SK-N-SH treated with all-trans-retinoic acid at 6 μM for 48 hours (cell line): ENCODE data around the gene FILIP1.

ENCODE experiments used
- ATAC-seq: fragments of 200-7000 bp; cut with Tn5 transposase; 3 replicates; pipeline ENCODE4 v1.9.1; 2020; ENCODE audit warnings: mild to moderate bottlenecking, moderate library complexity
- ARNTL ChIP-seq: fragments of 450-650 bp; formaldehyde crosslinking; IDR thresholded peaks from 2 replicates; pipeline ENCODE4 v1.5.0; 2020; ENCODE audit warnings: low read depth, mild to moderate bottlenecking, moderate library complexity, borderline replicate concordance
- BACH2 ChIP-seq: fragments of 250-450 bp; sonication (Bioruptor Pico); IDR thresholded peaks from 2 replicates; pipeline ENCODE4 v1.9.0; 2021; ENCODE audit warnings: mild to moderate bottlenecking, borderline replicate concordance
- CREB5 ChIP-seq: fragments of 250-450 bp; sonication (Bioruptor Pico); IDR thresholded peaks from 2 replicates; pipeline ENCODE4 v1.5.1; 2020; ENCODE audit warnings: low read depth, mild to moderate bottlenecking, moderate library complexity
- CSDC2 ChIP-seq: fragments of 250-450 bp; sonication (Bioruptor Pico); IDR thresholded peaks from 2 replicates; pipeline ENCODE4 v1.5.0; 2020; ENCODE audit warnings: mild to moderate bottlenecking, moderate library complexity
- CSRNP3 ChIP-seq: fragments of 250-450 bp; sonication (Bioruptor Pico); IDR thresholded peaks from 2 replicates; pipeline ENCODE4 v1.5.1; 2021; ENCODE audit warnings: mild to moderate bottlenecking, moderate library complexity
- ESRRG ChIP-seq: fragments of 250-450 bp; sonication (Bioruptor Pico); IDR thresholded peaks from 2 replicates; pipeline ENCODE4 v1.6.1; 2021; ENCODE audit warnings: mild to moderate bottlenecking
- GLIS3 ChIP-seq: fragments of 250-450 bp; sonication (Bioruptor Pico); IDR thresholded peaks from 2 replicates; pipeline ENCODE4 v1.5.0; 2020; ENCODE audit warnings: mild to moderate bottlenecking, moderate library complexity
- ISL1 ChIP-seq: fragments of 250-450 bp; sonication (Bioruptor Pico); IDR thresholded peaks from 2 replicates; pipeline ENCODE4 v2.1.2; 2022; ENCODE audit warnings: mild to moderate bottlenecking, moderate library complexity
- OSR1 ChIP-seq: fragments of 250-450 bp; sonication (Bioruptor Pico); IDR thresholded peaks from 2 replicates; pipeline ENCODE4 v1.8.0; 2022; ENCODE audit warnings: moderate library complexity, mild to moderate bottlenecking, inconsistent platforms
- PATZ1 ChIP-seq: fragments of 250-450 bp; sonication (Bioruptor Pico); IDR thresholded peaks from 2 replicates; pipeline ENCODE4 v1.8.0; 2020; ENCODE audit warnings: mild to moderate bottlenecking, moderate library complexity, borderline replicate concordance
- POU6F1 ChIP-seq: fragments of 250-450 bp; sonication (Bioruptor Pico); IDR thresholded peaks from 2 replicates; pipeline ENCODE4 v1.8.0; 2021; ENCODE audit warnings: low read depth, mild to moderate bottlenecking, moderate library complexity, borderline replicate concordance
- PPARA ChIP-seq: fragments of 250-450 bp; sonication (Bioruptor Pico); IDR thresholded peaks from 2 replicates; pipeline ENCODE4 v1.5.0; 2020; ENCODE audit warnings: mild to moderate bottlenecking, borderline replicate concordance
- RARB ChIP-seq: fragments of 250-450 bp; sonication (Bioruptor Pico); IDR thresholded peaks from 2 replicates; pipeline ENCODE4 v1.8.0; 2021; ENCODE audit warnings: mild to moderate bottlenecking, moderate library complexity
- SNAI2 ChIP-seq: fragments of 250-450 bp; sonication (Bioruptor Pico); IDR thresholded peaks from 2 replicates; pipeline ENCODE4 v1.5.0; 2020; ENCODE audit warnings: mild to moderate bottlenecking, moderate library complexity
- TCF4 ChIP-seq: fragments of 250-450 bp; sonication (Bioruptor Pico); IDR thresholded peaks from 2 replicates; pipeline ENCODE4 v1.8.0; 2021; ENCODE audit warnings: mild to moderate bottlenecking, moderate library complexity, borderline replicate concordance
- TOX ChIP-seq: fragments of 250-450 bp; sonication (Bioruptor Pico); IDR thresholded peaks from 2 replicates; pipeline ENCODE4 v1.8.0; 2021; ENCODE audit warnings: mild to moderate bottlenecking, moderate library complexity, borderline replicate concordance
- TSHZ2 ChIP-seq: fragments of 250-450 bp; sonication (Bioruptor Pico); IDR thresholded peaks from 2 replicates; pipeline ENCODE4 v1.5.0; 2020; ENCODE audit warnings: mild to moderate bottlenecking, moderate library complexity
- ZC3H10 ChIP-seq: fragments of 250-450 bp; sonication (Bioruptor Pico); IDR thresholded peaks from 2 replicates; pipeline ENCODE4 v1.5.1; 2021; ENCODE audit warnings: mild to moderate bottlenecking, moderate library complexity
- ZFP3 ChIP-seq: fragments of 250-450 bp; sonication (Bioruptor Pico); IDR thresholded peaks from 2 replicates; pipeline ENCODE4 v1.5.0; 2020; ENCODE audit warnings: mild to moderate bottlenecking, moderate library complexity
- ZFP30 ChIP-seq: fragments of 450-650 bp; formaldehyde crosslinking; IDR thresholded peaks from 2 replicates; pipeline ENCODE4 v1.5.0; 2022; ENCODE audit warnings: mild to moderate bottlenecking, moderate library complexity
- ZNF565 ChIP-seq: fragments of 450-650 bp; formaldehyde crosslinking; conservative IDR thresholded peaks from 2 replicates; pipeline ENCODE4 v1.5.0; 2020; ENCODE audit warnings: low read depth, mild to moderate bottlenecking, moderate library complexity
- ZNF70 ChIP-seq: fragments of 450-650 bp; formaldehyde crosslinking; IDR thresholded peaks from 2 replicates; pipeline ENCODE4 v1.5.0; 2020; ENCODE audit warnings: mild to moderate bottlenecking, moderate library complexity
- ZNF8 ChIP-seq: fragments of 450-650 bp; formaldehyde crosslinking; IDR thresholded peaks from 2 replicates; pipeline ENCODE4 v1.5.0; 2020; ENCODE audit warnings: mild to moderate bottlenecking, moderate library complexity

The FILIP1 gene

GRCh38 chr6:75481936-75482593 lies 11.5 kb downstream of the FILIP1 start:
- no peak for ATAC-seq
- TF ChIP-seq SNAI2 (no peak), ISL1 (CRISPR knock-in tag) (peak; percentile 16; the same call in 1 of the 2 replicates)

- ATAC-seq: no peak
- TF ChIP-seq POU6F1 (no peak), PPARA (no peak), TOX (CRISPR knock-in tag) (no peak), ARNTL (CRISPR knock-in tag) (no peak), GLIS3 (CRISPR knock-in tag) (no peak), ZNF565 (CRISPR knock-in tag) (no peak), ZNF8 (CRISPR knock-in tag) (no peak), ZFP30 (CRISPR knock-in tag) (no peak), ISL1 (CRISPR knock-in tag) (no peak), ZNF70 (CRISPR knock-in tag) (no peak)
These were observed 12.2 kb downstream of the FILIP1 start for GRCh38 chr6:75481394-75481793.

- no peak for TF ChIP-seq CREB5 (CRISPR knock-in tag)
- no peak for TF ChIP-seq RARB (CRISPR knock-in tag)
- no peak for TF ChIP-seq PATZ1
- no peak for TF ChIP-seq TCF4 (CRISPR knock-in tag)
- TF ChIP-seq ZC3H10 (CRISPR knock-in tag): no peak
- TF ChIP-seq TOX (CRISPR knock-in tag): no peak
- no peak for TF ChIP-seq ISL1 (CRISPR knock-in tag)
- TF ChIP-seq CSDC2 (CRISPR knock-in tag): no peak
- TF ChIP-seq PPARA: no peak
- no peak for TF ChIP-seq ZNF8 (CRISPR knock-in tag)
- TF ChIP-seq BACH2: no peak
- TF ChIP-seq ZFP30 (CRISPR knock-in tag): no peak
- no peak for TF ChIP-seq TSHZ2 (CRISPR knock-in tag)
- no peak for ATAC-seq
These were observed 13.2 kb downstream of the FILIP1 start for GRCh38 chr6:75480425-75480824.

- no peak for ATAC-seq
- no peak for TF ChIP-seq ISL1 (CRISPR knock-in tag)
- no peak for TF ChIP-seq TCF4 (CRISPR knock-in tag)
- TF ChIP-seq CSRNP3: no peak
- no peak for TF ChIP-seq ZFP30 (CRISPR knock-in tag)
- TF ChIP-seq RARB (CRISPR knock-in tag): no peak
- TF ChIP-seq TOX (CRISPR knock-in tag): no peak
- TF ChIP-seq POU6F1: no peak
- no peak for TF ChIP-seq ZNF8 (CRISPR knock-in tag)
- no peak for TF ChIP-seq ZFP3 (CRISPR knock-in tag)
- no peak for TF ChIP-seq TSHZ2 (CRISPR knock-in tag)
- no peak for TF ChIP-seq ESRRG
- no peak for TF ChIP-seq OSR1 (CRISPR knock-in tag)
These were observed 13.9 kb downstream of the FILIP1 start for GRCh38 chr6:75479712-75480111.
